AG10803 (cell line): ENCODE results near the gene EBF3.

Source experiments
- DNase-seq: peaks from one replicate; pipeline ENCODE4 v3.0.0; 2010; ENCODE audit warnings: low read depth
- H3K4me3 ChIP-seq: 2 replicates; pipeline ENCODE4 v1.5.1; 2011; ENCODE audit warnings: mild to moderate bottlenecking, low read length, control low read depth
- TF ChIP-seq, protein P1 (sequence below): conservative IDR thresholded peaks from 2 replicates; pipeline ENCODE4 v1.5.1; 2011; ENCODE audit warnings: mild to moderate bottlenecking, low read length, control low read depth, inconsistent platforms

The EBF3 gene

DNA sequence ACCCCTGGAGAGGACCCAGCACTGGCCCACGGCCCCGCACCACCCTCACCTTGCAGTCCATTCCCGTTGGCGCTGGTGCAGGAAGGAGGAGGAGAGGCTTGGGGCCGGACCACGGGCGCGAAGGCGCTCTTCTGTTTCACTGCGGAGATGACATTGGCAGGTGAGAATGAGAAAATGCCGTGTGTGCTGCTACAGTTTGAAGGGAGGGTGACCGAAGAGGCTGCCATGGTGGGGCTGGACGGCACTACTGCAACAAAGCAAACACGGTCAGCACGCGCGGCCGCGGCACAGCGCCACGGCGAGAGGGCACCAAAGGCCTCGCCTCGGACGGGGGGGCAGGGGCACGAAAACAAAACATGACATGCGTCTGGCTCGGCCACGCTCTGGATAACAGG is 123.9 kb downstream of the EBF3 start:
- TF ChIP-seq, protein P1, sequence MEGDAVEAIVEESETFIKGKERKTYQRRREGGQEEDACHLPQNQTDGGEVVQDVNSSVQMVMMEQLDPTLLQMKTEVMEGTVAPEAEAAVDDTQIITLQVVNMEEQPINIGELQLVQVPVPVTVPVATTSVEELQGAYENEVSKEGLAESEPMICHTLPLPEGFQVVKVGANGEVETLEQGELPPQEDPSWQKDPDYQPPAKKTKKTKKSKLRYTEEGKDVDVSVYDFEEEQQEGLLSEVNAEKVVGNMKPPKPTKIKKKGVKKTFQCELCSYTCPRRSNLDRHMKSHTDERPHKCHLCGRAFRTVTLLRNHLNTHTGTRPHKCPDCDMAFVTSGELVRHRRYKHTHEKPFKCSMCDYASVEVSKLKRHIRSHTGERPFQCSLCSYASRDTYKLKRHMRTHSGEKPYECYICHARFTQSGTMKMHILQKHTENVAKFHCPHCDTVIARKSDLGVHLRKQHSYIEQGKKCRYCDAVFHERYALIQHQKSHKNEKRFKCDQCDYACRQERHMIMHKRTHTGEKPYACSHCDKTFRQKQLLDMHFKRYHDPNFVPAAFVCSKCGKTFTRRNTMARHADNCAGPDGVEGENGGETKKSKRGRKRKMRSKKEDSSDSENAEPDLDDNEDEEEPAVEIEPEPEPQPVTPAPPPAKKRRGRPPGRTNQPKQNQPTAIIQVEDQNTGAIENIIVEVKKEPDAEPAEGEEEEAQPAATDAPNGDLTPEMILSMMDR, result no peak
- no peak overlapping the region for H3K4me3 ChIP-seq
- no peak for DNase-seq

- TF ChIP-seq, protein P1, result no peak
- no peak for DNase-seq
- H3K4me3 ChIP-seq, result no peak overlapping the region
These were observed 124.5 kb downstream of the EBF3 start for GRCh38 chr10:129839285-129840195.

GRCh38 chr10:129838794-129839193 is 125.3 kb downstream of the EBF3 start:
- TF ChIP-seq, protein P1, result no peak
- no peak overlapping the region for H3K4me3 ChIP-seq
- DNase-seq, result no peak

DNA sequence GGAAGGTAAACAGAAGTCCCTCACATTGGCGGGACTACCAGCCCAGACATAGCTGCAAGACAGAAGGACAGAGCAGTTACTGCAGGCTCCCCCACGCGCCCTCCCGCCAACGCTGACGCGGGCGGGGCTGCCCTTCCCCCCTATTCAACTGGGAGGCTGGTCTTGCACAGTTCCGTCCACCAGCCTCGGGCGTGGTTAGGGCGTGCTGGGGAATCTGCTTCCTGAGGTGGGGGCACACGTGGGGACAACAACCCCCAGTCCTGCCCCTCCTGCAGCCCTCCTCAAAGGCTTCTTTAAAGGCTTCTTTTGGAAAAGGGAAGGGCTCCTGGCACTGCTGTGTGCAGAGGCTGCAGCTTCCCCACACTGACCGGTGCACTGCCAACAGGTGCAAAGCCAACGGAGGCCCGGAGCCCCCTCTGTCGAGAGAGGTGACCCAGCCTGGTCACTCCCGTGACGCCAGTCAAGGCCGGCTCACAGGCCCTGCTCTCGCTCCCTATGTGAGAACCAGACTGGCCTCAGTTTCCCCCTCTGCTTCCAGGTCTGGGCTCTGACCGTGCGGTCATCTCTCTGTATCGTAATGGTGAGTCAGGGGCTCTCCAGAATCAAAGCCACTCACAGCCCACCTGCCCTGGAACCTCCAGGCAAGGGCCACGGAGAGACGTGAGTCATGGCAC is 126.0 kb downstream of the EBF3 start:
- no peak for DNase-seq
- no peak overlapping the region for H3K4me3 ChIP-seq
- TF ChIP-seq, protein P1, result no peak

GRCh38 chr10:129836253-129836652 is 127.8 kb downstream of the EBF3 start:
- TF ChIP-seq, protein P1, result no peak
- DNase-seq, result no peak

DNA sequence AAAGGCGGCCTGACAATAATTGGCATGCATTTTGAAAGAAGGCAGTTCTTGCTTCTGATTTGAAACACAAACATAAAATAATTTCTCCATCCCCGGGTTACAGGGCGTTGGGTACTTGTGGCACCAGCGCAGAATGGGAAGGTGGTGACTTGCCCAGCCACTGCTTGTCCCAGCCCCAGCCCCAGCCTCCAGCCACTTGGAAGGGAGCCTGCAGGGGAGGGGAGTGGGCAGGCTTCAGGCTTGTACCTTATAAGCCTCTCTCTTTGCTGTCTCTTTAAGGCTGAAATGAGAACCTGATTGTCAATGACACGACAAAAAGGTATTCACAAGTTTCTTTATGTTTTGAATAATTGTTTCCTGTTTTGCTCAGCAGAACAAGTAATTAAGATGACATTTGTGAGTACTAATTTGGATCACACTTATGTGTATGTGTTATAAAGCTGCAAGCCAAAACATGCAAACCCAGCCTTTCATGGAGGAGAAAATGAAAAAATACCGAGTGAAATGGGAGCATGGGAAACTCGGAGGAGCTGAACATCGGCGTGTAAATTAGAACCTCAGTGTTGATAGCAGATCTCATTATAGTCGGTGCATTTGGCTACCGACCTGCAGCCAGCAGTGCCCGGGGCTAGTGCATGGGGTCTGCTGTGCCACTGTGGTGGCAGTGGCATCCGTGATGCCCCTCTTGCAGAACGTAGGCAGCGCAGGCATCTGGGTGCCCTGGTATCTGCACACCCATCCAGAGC is 129.9 kb downstream of the EBF3 start:
- no peak overlapping the region for H3K4me3 ChIP-seq
- no peak for DNase-seq
- TF ChIP-seq, protein P1, result no peak

More at GRCh38 chr10:129836253-129836652, 127.8 kb downstream of the EBF3 start:
- no peak overlapping the region for H3K4me3 ChIP-seq
